Mesenchymal stem cell (in vitro differentiated cells and primary cell): ENCODE results near the gene MACROD1.
A peak's percentile ranks its signal among the peaks of the same experiment; 100 is the strongest.

ENCODE experiments used
- DNase-seq: peaks from one replicate; pipeline ENCODE4 v3.0.0-alpha.2; 2013
- H2AFZ ChIP-seq: one replicate; pipeline ENCODE4 v1.6.1; 2013; ENCODE audit warnings: low read depth, mild to moderate bottlenecking, control low read depth, inconsistent platforms, low read length, moderate library complexity
- H2AK5ac ChIP-seq: 2 replicates; pipeline ENCODE4 v1.6.1; 2013; ENCODE audit warnings: low read length, moderate library complexity, mild to moderate bottlenecking, inconsistent platforms; ENCODE audit not compliant: severe bottlenecking
- H2BK120ac ChIP-seq: one replicate; pipeline ENCODE4 v1.6.1; 2013; ENCODE audit warnings: low read depth, mild to moderate bottlenecking, inconsistent platforms, low read length, moderate library complexity
- H2BK12ac ChIP-seq, 2 experiments: one replicate each; pipeline ENCODE4 v1.6.1; 2013; ENCODE audit warnings: inconsistent platforms in 2 of 2, low read length in 2 of 2, mild to moderate bottlenecking in 2 of 2, moderate library complexity in 2 of 2, control low read depth in 1 of 2
- H2BK15ac ChIP-seq: one replicate; pipeline ENCODE4 v1.6.1; 2013; ENCODE audit warnings: mild to moderate bottlenecking, low read depth, inconsistent platforms; ENCODE audit not compliant: poor library complexity, severe bottlenecking
- H2BK5ac ChIP-seq: 2 replicates; pipeline ENCODE4 v1.6.1; 2013; ENCODE audit warnings: low read depth, mild to moderate bottlenecking, low read length, control low read depth, inconsistent platforms; ENCODE audit not compliant: poor library complexity, severe bottlenecking
- H3K14ac ChIP-seq, 2 experiments: one replicate each; pipeline ENCODE4 v1.6.1; 2013; ENCODE audit warnings: inconsistent platforms in 2 of 2, low read length in 2 of 2, control low read depth in 1 of 2, mild to moderate bottlenecking in 1 of 2, moderate library complexity in 1 of 2
- H3K18ac ChIP-seq, 2 experiments: one replicate each; pipeline ENCODE4 v1.6.1; 2013; ENCODE audit warnings: inconsistent platforms in 2 of 2, low read length in 2 of 2, control low read depth in 1 of 2, low read depth in 1 of 2, mild to moderate bottlenecking in 1 of 2
- H3K23ac ChIP-seq, 2 experiments: one replicate each; pipeline ENCODE4 v1.6.1; 2013; ENCODE audit warnings: inconsistent platforms in 2 of 2, low read length in 2 of 2, mild to moderate bottlenecking in 2 of 2, moderate library complexity in 2 of 2, control low read depth in 1 of 2
- H3K27ac ChIP-seq: 2 replicates; pipeline ENCODE4 v1.5.1; 2013; ENCODE audit warnings: mild to moderate bottlenecking, moderate library complexity, low read length, control low read depth, inconsistent platforms; ENCODE audit not compliant: poor library complexity, severe bottlenecking
- H3K27me3 ChIP-seq, 2 experiments: 2 replicates each; pipeline versions ENCODE4 v1.6.1 to v1.7.0; 2013; ENCODE audit warnings: low read length in 2 of 2, mild to moderate bottlenecking in 2 of 2, moderate library complexity in 2 of 2, control low read depth in 1 of 2, inconsistent platforms in 1 of 2; ENCODE audit not compliant: control insufficient read depth in 1 of 2, insufficient read depth in 1 of 2
- H3K36me3 ChIP-seq, 2 experiments: 2 replicates each; pipeline versions ENCODE4 v1.6.1 to v1.7.0; 2013; ENCODE audit warnings: low read length in 2 of 2, control low read depth in 1 of 2, inconsistent platforms in 1 of 2, low read depth in 1 of 2, mild to moderate bottlenecking in 1 of 2; ENCODE audit not compliant: insufficient read depth in 2 of 2, control insufficient read depth in 1 of 2
- H3K4ac ChIP-seq, 2 experiments: one replicate each; pipeline ENCODE4 v1.6.1; 2013; ENCODE audit warnings: inconsistent platforms in 2 of 2, low read length in 2 of 2, mild to moderate bottlenecking in 2 of 2, moderate library complexity in 2 of 2, control low read depth in 1 of 2, low read depth in 1 of 2
- H3K4me1 ChIP-seq: 2 replicates; pipeline ENCODE4 v1.6.1; 2013; ENCODE audit warnings: low read depth, low read length, control low read depth; ENCODE audit not compliant: control insufficient read depth, insufficient read depth
- H3K4me2 ChIP-seq: 2 replicates; pipeline ENCODE4 v1.6.1; 2013; ENCODE audit warnings: low read length, mild to moderate bottlenecking, inconsistent platforms; ENCODE audit not compliant: poor library complexity, severe bottlenecking
- H3K4me3 ChIP-seq, 2 experiments: 2 replicates each; pipeline versions ENCODE4 v1.5.1 to v1.7.0; 2013; ENCODE audit warnings: low read length in 2 of 2, mild to moderate bottlenecking in 2 of 2, control low read depth in 1 of 2, low read depth in 1 of 2; ENCODE audit not compliant: insufficient read depth in 1 of 2
- H3K79me1 ChIP-seq: replicated peaks from 2 replicates; pipeline ENCODE4 v1.6.1; 2013; ENCODE audit warnings: mild to moderate bottlenecking, control low read depth, low read length, inconsistent platforms; ENCODE audit not compliant: poor library complexity, severe bottlenecking
- H3K9ac ChIP-seq: 2 replicates; pipeline ENCODE4 v1.7.0; 2013; ENCODE audit warnings: mild to moderate bottlenecking, low read length, moderate library complexity
- H3K9me3 ChIP-seq: 2 replicates; pipeline ENCODE4 v1.7.0; 2013; ENCODE audit warnings: mild to moderate bottlenecking, low read length; ENCODE audit not compliant: control insufficient read depth
- H4K8ac ChIP-seq: one replicate; pipeline ENCODE4 v1.6.1; 2013; ENCODE audit warnings: inconsistent platforms, mild to moderate bottlenecking, low read length, moderate library complexity
- H4K91ac ChIP-seq: one replicate; pipeline ENCODE4 v1.6.1; 2013; ENCODE audit warnings: mild to moderate bottlenecking, low read length, inconsistent platforms
- WGBS: methylation state at CpG from one replicate; pipeline ENCODE4 v1.1.7; 2013; ENCODE audit warnings: mixed read lengths; 5-methylcytosine and 5-hydroxymethylcytosine counted together

The MACROD1 gene

DNA sequence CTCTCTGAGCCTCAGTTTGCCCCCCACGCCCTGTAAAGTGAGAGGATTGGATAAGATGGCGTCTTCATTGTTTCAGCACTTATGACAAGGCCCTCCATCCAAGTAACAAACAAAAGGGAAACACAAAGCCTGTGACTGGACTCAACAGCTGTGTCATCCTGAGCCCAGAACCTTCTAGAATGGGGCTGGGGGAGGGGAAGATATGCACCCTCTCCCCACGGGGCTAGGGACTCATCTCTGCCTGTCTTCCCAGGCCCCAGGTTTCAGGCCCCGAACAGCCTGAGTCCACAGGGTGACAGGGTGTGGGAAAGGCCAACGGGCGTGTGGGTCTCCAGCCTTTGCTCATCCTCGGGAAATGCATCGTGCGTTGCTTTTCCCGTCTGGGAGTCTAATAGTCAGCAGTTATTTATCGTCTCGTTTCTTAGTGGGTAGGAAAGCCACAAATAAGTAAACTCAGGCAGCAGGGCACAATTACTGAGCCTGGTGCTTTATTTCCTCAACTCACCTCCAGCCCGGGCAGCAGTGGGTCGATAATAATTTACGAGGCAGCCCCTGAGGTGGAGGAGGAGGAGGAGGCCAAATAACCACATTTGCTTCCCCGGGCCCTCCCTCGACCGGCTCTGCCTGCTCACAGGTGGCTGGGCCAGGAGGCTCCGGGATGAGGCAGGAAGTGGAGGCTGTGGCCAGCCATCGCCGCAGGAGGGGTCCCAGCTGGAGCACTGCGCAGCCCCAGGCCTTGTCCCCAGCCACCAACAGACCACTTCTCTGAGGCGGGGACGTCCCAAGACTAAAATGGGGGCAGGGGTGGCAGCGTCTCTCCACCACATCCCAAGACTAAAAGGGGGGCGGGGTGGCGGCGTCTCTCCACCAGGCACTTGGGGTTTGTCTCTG is 75.8 kb downstream of the MACROD1 start:
- peak overlapping the region in 1 of 2 experiments; percentile 24 for H3K18ac ChIP-seq
- WGBS, result 72% methylated on average over 26 of the region's 28 CpGs
- no peaks in the 10 kb centered on the region for H3K36me3 ChIP-seq
- peak overlapping the region in 1 of 2 experiments; percentile 13 for H3K14ac ChIP-seq
- no peak overlapping the region for H3K4me2 ChIP-seq
- H2BK15ac ChIP-seq, result peak overlapping the region; percentile 80
- H2BK5ac ChIP-seq, result no peak overlapping the region
- H3K9me3 ChIP-seq, result no peaks in the 10 kb centered on the region
- no peak overlapping the region for H3K4ac ChIP-seq
- no peak overlapping the region for H3K4me3 ChIP-seq
- H2AK5ac ChIP-seq, result no peak overlapping the region
- peak overlapping the region; percentile 48 for H4K91ac ChIP-seq
- peak overlapping the region; percentile 21 for H2BK120ac ChIP-seq
- no peak overlapping the region for H3K23ac ChIP-seq
- H3K4me1 ChIP-seq, result peaks cover 50% of the 10 kb centered on the region
- peaks cover 0 to 4% of the 10 kb centered on the region in 2 experiments for H3K27me3 ChIP-seq
- H3K9ac ChIP-seq, result no peak overlapping the region
- H2BK12ac ChIP-seq, result peak overlapping the region in 1 of 2 experiments; percentile 18
- peak; percentile 71 for DNase-seq
- no peaks in the 10 kb centered on the region for H3K79me1 ChIP-seq
- no peak overlapping the region for H2AFZ ChIP-seq
- peak overlapping the region; percentile 66 for H4K8ac ChIP-seq
- no peak overlapping the region for H3K27ac ChIP-seq

DNA sequence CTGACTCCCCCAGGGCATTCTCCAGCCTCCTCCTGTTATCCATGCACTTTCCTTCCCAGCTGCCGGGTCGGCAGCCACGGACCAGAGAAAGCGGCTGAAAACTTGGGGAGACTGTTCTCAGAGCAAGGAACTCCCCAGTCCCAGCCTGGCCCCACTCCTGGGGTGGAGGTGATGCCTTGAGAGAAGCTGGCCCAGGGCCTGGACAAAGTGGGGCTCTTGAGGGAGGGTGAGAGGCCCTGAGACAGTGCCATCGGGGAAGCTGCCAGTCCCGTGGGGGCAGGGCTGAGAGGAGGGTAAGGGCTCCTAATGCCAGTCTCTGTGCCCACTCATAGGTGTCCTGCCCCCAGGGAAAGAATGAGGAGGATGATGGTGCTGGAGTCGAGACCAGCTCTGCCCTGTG is 76.4 kb downstream of the MACROD1 start:
- peak overlapping the region; percentile 18 for H2AK5ac ChIP-seq
- H3K27me3 ChIP-seq, result peaks cover 0 to 4% of the 10 kb centered on the region in 2 experiments
- H4K91ac ChIP-seq, result no peak overlapping the region
- H2BK5ac ChIP-seq, result no peak overlapping the region
- H3K9ac ChIP-seq, result no peak overlapping the region
- no peak overlapping the region for H3K4me2 ChIP-seq
- H2BK15ac ChIP-seq, result no peak overlapping the region
- no peak overlapping the region for H3K4me3 ChIP-seq
- no peaks in the 10 kb centered on the region for H3K36me3 ChIP-seq
- no peaks in the 10 kb centered on the region for H3K79me1 ChIP-seq
- DNase-seq, result no peak
- no peak overlapping the region for H3K23ac ChIP-seq
- peaks cover 52% of the 10 kb centered on the region for H3K4me1 ChIP-seq
- no peaks in the 10 kb centered on the region for H3K9me3 ChIP-seq
- no peak overlapping the region for H4K8ac ChIP-seq
- H3K14ac ChIP-seq, result no peak overlapping the region
- no peak overlapping the region for H3K4ac ChIP-seq
- H3K18ac ChIP-seq, result no peak overlapping the region
- no peak overlapping the region for H2AFZ ChIP-seq
- no peak overlapping the region for H3K27ac ChIP-seq
- 94% methylated on average over 7 of the region's 7 CpGs for WGBS
- no peak overlapping the region for H2BK12ac ChIP-seq
- H2BK120ac ChIP-seq, result no peak overlapping the region

DNA sequence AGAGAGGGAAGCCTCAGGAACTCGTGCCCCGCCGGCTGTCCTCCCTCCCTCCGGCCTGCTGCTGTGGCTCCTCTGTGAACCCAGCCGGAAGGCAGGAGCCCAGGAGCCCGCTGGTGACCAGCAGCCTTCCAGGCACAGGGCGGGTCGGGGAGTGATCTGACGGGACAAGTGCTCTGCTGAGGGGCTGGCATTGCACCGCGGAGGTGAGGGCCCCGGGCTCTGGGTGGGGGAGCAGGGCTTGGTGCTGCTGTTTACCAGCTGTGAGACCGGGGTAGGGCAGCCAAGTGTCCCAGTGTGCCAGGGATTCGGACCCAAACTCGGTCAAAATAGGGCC is 76.9 kb downstream of the MACROD1 start:
- Histone ChIP-seq H3K18ac (no peak overlapping the region), H3K23ac (no peak overlapping the region), H3K27me3 (peaks cover 0 to 4% of the 10 kb centered on the region in 2 experiments), H3K4me1 (peaks cover 55% of the 10 kb centered on the region), H3K4ac (no peak overlapping the region), H2BK12ac (peak overlapping the region in 1 of 2 experiments; percentile 22), H3K4me3 (no peak overlapping the region), H3K9ac (no peak overlapping the region), H2BK120ac (no peak overlapping the region), H3K79me1 (no peaks in the 10 kb centered on the region), H2BK15ac (no peak overlapping the region), H3K27ac (no peak overlapping the region), H2BK5ac (no peak overlapping the region), H2AK5ac (no peak overlapping the region), H3K9me3 (no peaks in the 10 kb centered on the region), H3K14ac (peak overlapping the region in 1 of 2 experiments; percentile 19), H3K4me2 (no peak overlapping the region), H4K91ac (no peak overlapping the region), H4K8ac (no peak overlapping the region), H2AFZ (no peak overlapping the region), H3K36me3 (peaks cover 0 to under 1% of the 10 kb centered on the region in 2 experiments)
- whole genome bisulfite sequencing, result 90% methylated on average over 15 of the region's 15 CpGs
- no peak for DNase-seq

DNA sequence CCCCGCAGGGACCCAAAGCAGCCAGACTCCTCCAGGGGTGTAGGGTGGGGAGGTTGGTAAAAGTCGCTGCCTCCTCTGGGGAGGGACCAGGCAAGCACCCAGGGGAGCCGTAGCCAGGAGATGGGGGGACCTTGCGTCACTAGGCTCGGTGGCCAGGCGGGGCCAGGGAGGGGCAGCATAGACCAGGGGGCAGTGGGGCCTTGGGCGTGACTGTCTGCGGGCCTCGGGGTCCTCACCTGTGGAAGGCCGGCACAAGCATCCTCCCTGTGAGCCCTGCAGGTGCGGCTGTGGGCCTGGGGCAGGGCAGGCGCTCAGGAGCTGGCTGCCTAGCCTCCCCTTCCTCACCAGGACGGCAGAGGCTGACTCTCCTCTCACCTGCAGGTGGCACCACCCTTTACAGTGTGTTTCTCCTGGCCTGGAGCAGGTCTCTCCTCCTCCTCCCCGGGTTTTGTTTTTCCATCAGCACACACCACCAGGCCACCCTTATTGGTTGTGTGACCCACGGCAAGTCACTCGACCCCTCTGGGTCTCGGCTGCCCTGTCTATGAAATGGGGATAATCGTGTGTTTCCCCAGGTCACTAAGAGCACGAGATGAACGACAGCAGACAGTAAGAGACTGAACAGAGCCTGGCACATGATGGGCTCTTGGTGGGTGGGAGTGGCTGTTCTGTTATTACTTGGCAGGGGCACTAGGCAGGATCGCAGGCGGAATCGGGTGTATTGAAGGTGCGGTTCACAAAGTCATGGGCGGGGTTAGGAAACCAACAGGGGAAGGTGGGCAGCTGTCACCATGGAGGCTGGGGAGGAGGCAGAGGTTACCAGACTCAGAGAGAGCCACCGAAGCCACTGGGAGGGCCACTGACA is 77.5 kb downstream of the MACROD1 start:
- no peak overlapping the region for H2AFZ ChIP-seq
- H2BK12ac ChIP-seq, result no peak overlapping the region
- H2BK5ac ChIP-seq, result no peak overlapping the region
- H3K4me1 ChIP-seq, result peaks cover 53% of the 10 kb centered on the region
- H3K18ac ChIP-seq, result no peak overlapping the region
- no peak overlapping the region for H4K91ac ChIP-seq
- no peaks in the 10 kb centered on the region for H3K79me1 ChIP-seq
- H3K4me3 ChIP-seq, result no peak overlapping the region
- H2BK120ac ChIP-seq, result no peak overlapping the region
- no peak overlapping the region for H3K27ac ChIP-seq
- no peak for DNase-seq
- H4K8ac ChIP-seq, result no peak overlapping the region
- no peaks in the 10 kb centered on the region for H3K9me3 ChIP-seq
- no peak overlapping the region for H3K4ac ChIP-seq
- H3K9ac ChIP-seq, result no peak overlapping the region
- H3K23ac ChIP-seq, result no peak overlapping the region
- peaks cover 0 to 4% of the 10 kb centered on the region in 2 experiments for H3K27me3 ChIP-seq
- peaks cover 0 to 3% of the 10 kb centered on the region in 2 experiments for H3K36me3 ChIP-seq
- WGBS, result 79% methylated on average over 26 of the region's 26 CpGs
- no peak overlapping the region for H2AK5ac ChIP-seq
- no peak overlapping the region for H3K4me2 ChIP-seq
- H3K14ac ChIP-seq, result no peak overlapping the region
- H2BK15ac ChIP-seq, result no peak overlapping the region
